RKO (cell line): ENCODE data around the gene LRRC57.

Source experiments
- DNase-seq: peaks from one replicate; pipeline ENCODE4 v3.0.0-alpha.2; 2016; ENCODE audit warnings: low spot score

Gene LRRC57

GRCh38 chr15:42490671-42491538 lies 57.7 kb downstream of the LRRC57 start, which contains the start of gene ZNF106:
ZNF106 (minus strand) TSS chr15:42491141; CDS start chr15:42472289, 18,852 bp downstream.
- peak; percentile 95 for DNase-seq

GRCh38 chr15:42490291-42490670 lies 58.3 kb downstream of the LRRC57 start:
- no peak for DNase-seq
